DND-41 (cell line): ENCODE results near the gene PLEKHA7.

Source experiments
- ATAC-seq: fragments of 200-7000 bp; cut with Tn5 transposase; 3 replicates; pipeline ENCODE4 v1.9.1; 2021; ENCODE audit warnings: low read depth; ENCODE audit not compliant: insufficient read depth
- DNase-seq: peaks from one replicate; pipeline ENCODE4 v3.0.0-alpha.2; 2020
- H2AFZ ChIP-seq: 2 replicates; pipeline ENCODE4 v1.6.0; 2012; ENCODE audit warnings: low read depth, low read length
- H3K27ac ChIP-seq: 2 replicates; pipeline ENCODE4 v1.5.1; 2012; ENCODE audit warnings: low read length, inconsistent platforms
- H3K27me3 ChIP-seq: fragments of 200-600 bp; sonication (generic); 2 replicates; pipeline ENCODE4 v1.6.0; 2012; ENCODE audit warnings: low read length, mild to moderate bottlenecking, inconsistent platforms; ENCODE audit not compliant: insufficient read depth, poor library complexity
- H3K36me3 ChIP-seq: 2 replicates; pipeline ENCODE4 v1.5.1; 2012; ENCODE audit warnings: low read length, inconsistent platforms; ENCODE audit not compliant: insufficient read depth
- H3K4me1 ChIP-seq: 2 replicates; pipeline ENCODE4 v1.5.1; 2012; ENCODE audit warnings: mild to moderate bottlenecking, low read length; ENCODE audit not compliant: insufficient read depth
- H3K4me2 ChIP-seq: 2 replicates; pipeline ENCODE4 v1.6.0; 2012; ENCODE audit warnings: mild to moderate bottlenecking, moderate library complexity, low read length, inconsistent platforms; ENCODE audit not compliant: insufficient read depth
- H3K4me3 ChIP-seq, 2 experiments: fragments of 200-600 bp in 1 of 2; shearing (Covaris generic) in 1 of 2; 2 replicates each; pipeline ENCODE4 v1.5.1; 2012 to 2016; ENCODE audit warnings: inconsistent platforms in 2 of 2, low read length in 2 of 2, mild to moderate bottlenecking in 2 of 2, low read depth in 1 of 2, moderate library complexity in 1 of 2
- H3K79me2 ChIP-seq: 2 replicates; pipeline ENCODE4 v1.6.0; 2012; ENCODE audit warnings: low read length, inconsistent platforms; ENCODE audit not compliant: insufficient read depth
- H3K9ac ChIP-seq: 2 replicates; pipeline ENCODE4 v1.6.0; 2012; ENCODE audit warnings: low read depth, mild to moderate bottlenecking, inconsistent platforms, low read length, moderate library complexity
- H3K9me3 ChIP-seq: 2 replicates; pipeline ENCODE4 v1.5.1; 2012; ENCODE audit warnings: low read length, moderate library complexity, mild to moderate bottlenecking, inconsistent platforms; ENCODE audit not compliant: insufficient read depth, severe bottlenecking
- H4K20me1 ChIP-seq: 2 replicates; pipeline ENCODE4 v1.6.0; 2012; ENCODE audit warnings: low read length; ENCODE audit not compliant: insufficient read depth
- CTCF ChIP-seq: IDR thresholded peaks from 2 replicates; pipeline ENCODE4 v1.5.1; 2012; ENCODE audit warnings: borderline replicate concordance, low read length, moderate library complexity, mild to moderate bottlenecking; ENCODE audit not compliant: poor library complexity, severe bottlenecking; ENCODE audit errors: extremely low read depth
- EZH2 ChIP-seq: IDR thresholded peaks from 3 replicates; pipeline ENCODE4 v1.6.1; 2012; ENCODE audit warnings: borderline replicate concordance, low read depth, mild to moderate bottlenecking, moderate library complexity, low read length, inconsistent platforms; ENCODE audit not compliant: severe bottlenecking

The PLEKHA7 gene

GRCh38 chr11:16879690-16880089 is 134.5 kb downstream of the PLEKHA7 start:
- Histone ChIP-seq H3K27ac (no peak overlapping the region), H3K9ac (no peak overlapping the region), H3K36me3 (no peaks in the 10 kb centered on the region), H3K27me3 (peaks cover 60% of the 10 kb centered on the region), H3K4me1 (no peaks in the 10 kb centered on the region), H3K4me3 (no peak overlapping the region), H3K79me2 (no peaks in the 10 kb centered on the region), H4K20me1 (no peaks in the 10 kb centered on the region), H2AFZ (no peak overlapping the region), H3K9me3 (no peaks in the 10 kb centered on the region), H3K4me2 (no peak overlapping the region)
- no peak for DNase-seq
- no peak for TF ChIP-seq EZH2
- no peak for TF ChIP-seq CTCF
- ATAC-seq = no peak

GRCh38 chr11:16876837-16877236 is 137.4 kb downstream of the PLEKHA7 start:
- Histone ChIP-seq H3K27ac (no peak overlapping the region), H3K9me3 (no peaks in the 10 kb centered on the region), H3K36me3 (no peaks in the 10 kb centered on the region), H2AFZ (no peak overlapping the region), H3K27me3 (peaks cover 52% of the 10 kb centered on the region), H3K4me2 (no peak overlapping the region), H3K79me2 (no peaks in the 10 kb centered on the region), H3K9ac (no peak overlapping the region), H3K4me1 (no peaks in the 10 kb centered on the region), H4K20me1 (no peaks in the 10 kb centered on the region), H3K4me3 (no peak overlapping the region)
- ATAC-seq = no peak
- DNase-seq = no peak
- TF ChIP-seq CTCF (no peak), EZH2 (no peak)

GRCh38 chr11:16876053-16876752 is 138.0 kb downstream of the PLEKHA7 start:
- Histone ChIP-seq H3K4me2 (no peak overlapping the region), H3K79me2 (no peaks in the 10 kb centered on the region), H4K20me1 (no peaks in the 10 kb centered on the region), H3K9ac (no peak overlapping the region), H3K27ac (no peak overlapping the region), H3K4me3 (no peak overlapping the region), H3K36me3 (no peaks in the 10 kb centered on the region), H2AFZ (no peak overlapping the region), H3K27me3 (peaks cover 48% of the 10 kb centered on the region), H3K4me1 (no peaks in the 10 kb centered on the region), H3K9me3 (no peaks in the 10 kb centered on the region)
- TF ChIP-seq CTCF (no peak), EZH2 (no peak)
- ATAC-seq (no peak), DNase-seq (no peak)

- no peak overlapping the region for H3K9ac ChIP-seq
- H3K27ac ChIP-seq = no peak overlapping the region
- peaks cover 38% of the 10 kb centered on the region for H3K27me3 ChIP-seq
- no peaks in the 10 kb centered on the region for H3K36me3 ChIP-seq
- no peak for TF ChIP-seq EZH2
- no peak for TF ChIP-seq CTCF
- no peak overlapping the region for H2AFZ ChIP-seq
- H3K4me3 ChIP-seq = no peak overlapping the region
- H3K9me3 ChIP-seq = no peaks in the 10 kb centered on the region
- no peak overlapping the region for H3K4me2 ChIP-seq
- ATAC-seq = no peak
- no peaks in the 10 kb centered on the region for H3K4me1 ChIP-seq
- DNase-seq = no peak
- H3K79me2 ChIP-seq = no peaks in the 10 kb centered on the region
- H4K20me1 ChIP-seq = no peaks in the 10 kb centered on the region
Observed at GRCh38 chr11:16874275-16874975, 139.8 kb downstream of the PLEKHA7 start.
